ENCODE results near the gene MORC1. TPM values are rescaled to one million over a fixed set of nuclear protein-coding genes. Genes with fewer than 3 reads are reported as not detected.
A peak's percentile ranks its signal among the peaks of the same experiment; 100 is the strongest.
"Not testable (repeated sequence)": the region's sequence is repeated elsewhere in the genome, so short reads cannot be mapped to it uniquely, and the experiment has no call there.

MORC1 gene
- total RNA-seq, 4 donors from 2014 or later = 0.20 to 0.22 TPM; not detected in 2

GRCh38 chr3:109152320-109152719, 34.4 kb upstream of the MORC1 start:
- Histone ChIP-seq H3K27me3 (no peaks in the 10 kb centered on the region), H3K36me3 (no peaks in the 10 kb centered on the region), H3K27ac (no peak overlapping the region), H3K4me3 (no peak overlapping the region), H3K9me3 (no peaks in the 10 kb centered on the region), H3K4me1 (no peaks in the 10 kb centered on the region)
- WGBS, 2 donors = 80 to 86% methylated on average over 4 of the region's 4 CpGs
- DNase-seq (ENCODE audit: low spot score in 2 of 2) = no peak
- TF ChIP-seq EP300 (IDR thresholded peaks at IDR 0.05) (no peak), POLR2A (IDR thresholded peaks at IDR 0.05) (no peak)

GRCh38 chr3:109149078-109149477, 31.1 kb upstream of the MORC1 start:
- H3K4me1 ChIP-seq = no peaks in the 10 kb centered on the region
- DNase-seq (ENCODE audit: low spot score in 2 of 2) = no peak
- TF ChIP-seq EP300 (IDR thresholded peaks at IDR 0.05) = no peak
- TF ChIP-seq CTCF (IDR thresholded peaks at IDR 0.05) = no peak
- TF ChIP-seq POLR2A (IDR thresholded peaks at IDR 0.05) = no peak
- no peaks in the 10 kb centered on the region for H3K27me3 ChIP-seq
- H3K9me3 ChIP-seq = peaks cover 0 to 3% (median 0%) of the 10 kb centered on the region in 4 donors
- no peaks in the 10 kb centered on the region for H3K36me3 ChIP-seq
- WGBS, 2 donors = 88% methylated on average over 2 of the region's 2 CpGs
- no peak overlapping the region for H3K4me3 ChIP-seq
- no peak overlapping the region for H3K27ac ChIP-seq

- H3K4me3 ChIP-seq = no peak overlapping the region
- H3K27ac ChIP-seq = no peak overlapping the region
- H3K9me3 ChIP-seq = peaks cover 0 to 3% (median 0%) of the 10 kb centered on the region in 4 donors
- DNase-seq (ENCODE audit: low spot score in 2 of 2) = no peak
- no peaks in the 10 kb centered on the region for H3K36me3 ChIP-seq
- H3K4me1 ChIP-seq = no peaks in the 10 kb centered on the region
- no peaks in the 10 kb centered on the region for H3K27me3 ChIP-seq
- whole genome bisulfite sequencing, 2 donors = 76 to 88% methylated on average over 1 of the region's 1 CpG
- TF ChIP-seq POLR2A (IDR thresholded peaks at IDR 0.05) (no peak), EP300 (IDR thresholded peaks at IDR 0.05) (no peak), CTCF (IDR thresholded peaks at IDR 0.05) (no peak)
Measured at GRCh38 chr3:109143646-109144045, 25.7 kb upstream of the MORC1 start.

- DNase-seq (ENCODE audit: low spot score in 2 of 2) = no peak
- Histone ChIP-seq H3K4me3 (no peak overlapping the region), H3K27ac (no peak overlapping the region), H3K36me3 (no peaks in the 10 kb centered on the region), H3K27me3 (no peaks in the 10 kb centered on the region), H3K9me3 (no peaks in the 10 kb centered on the region), H3K4me1 (no peaks in the 10 kb centered on the region)
- WGBS, 2 donors = 63 to 66% methylated on average over 4 of the region's 4 CpGs
- no peak for TF ChIP-seq EP300 (IDR thresholded peaks at IDR 0.05)
- TF ChIP-seq POLR2A (IDR thresholded peaks at IDR 0.05) = no peak
- TF ChIP-seq CTCF (IDR thresholded peaks at IDR 0.05) = no peak
Measured at GRCh38 chr3:109140318-109140717, 22.4 kb upstream of the MORC1 start.

GRCh38 chr3:109137761-109138160, 19.8 kb upstream of the MORC1 start:
- no peaks in the 10 kb centered on the region for H3K27me3 ChIP-seq
- WGBS, 2 donors = 44 to 45% methylated on average over 2 of the region's 2 CpGs
- H3K4me1 ChIP-seq = no peaks in the 10 kb centered on the region
- TF ChIP-seq POLR2A (IDR thresholded peaks at IDR 0.05) (no peak), CTCF (IDR thresholded peaks at IDR 0.05) (no peak), EP300 (IDR thresholded peaks at IDR 0.05) (no peak)
- no peak for DNase-seq (ENCODE audit: low spot score in 2 of 2)
- no peak overlapping the region for H3K4me3 ChIP-seq
- no peaks in the 10 kb centered on the region for H3K9me3 ChIP-seq
- no peak overlapping the region for H3K27ac ChIP-seq
- no peaks in the 10 kb centered on the region for H3K36me3 ChIP-seq

GRCh38 chr3:109136523-109136922, 18.6 kb upstream of the MORC1 start, which contains the start of gene C3orf85:
TSS of gene C3orf85 (plus strand) at chr3:109136719. CDS start at chr3:109136848, 129 bp downstream.
- Histone ChIP-seq H3K4me1 (no peaks in the 10 kb centered on the region), H3K9me3 (no peaks in the 10 kb centered on the region), H3K27ac (peak within 1 kb of the TSS in 1 of 4 donors; percentile 22), H3K4me3 (no peak within 1 kb of the TSS), H3K36me3 (no peaks in the 10 kb centered on the region), H3K27me3 (no peaks in the 10 kb centered on the region)
- WGBS, 2 donors = 85 to 91% methylated on average over 3 of the region's 3 CpGs
- TF ChIP-seq EP300 (IDR thresholded peaks at IDR 0.05) (no peak), CTCF (IDR thresholded peaks at IDR 0.05) (no peak), POLR2A (IDR thresholded peaks at IDR 0.05) (no peak)
- DNase-seq (ENCODE audit: low spot score in 2 of 2) = no peak

GRCh38 chr3:109133474-109133816, 15.5 kb upstream of the MORC1 start:
- H3K4me1 ChIP-seq; H3K9me3 ChIP-seq; H3K4me3 ChIP-seq; DNase-seq (ENCODE audit: low spot score in 2 of 2); H3K36me3 ChIP-seq; H3K27ac ChIP-seq; H3K27me3 ChIP-seq: not testable (repeated sequence)
- 89 to 94% methylated on average over 5 of the region's 5 CpGs for WGBS, 2 donors

All from tibial nerve (tissue), 4 donors.